ENCODE results near the gene UBL4B. TPM values are rescaled to one million over a fixed set of nuclear protein-coding genes. Genes with fewer than 3 reads are reported as not detected.

The UBL4B gene
- total RNA-seq, 1 donor from 2014 or later = 1.0 TPM

GRCh38 chr1:110120960-110121561 lies 8.8 kb downstream of the UBL4B start:
- H3K27me3 Mint-ChIP-seq = peaks cover 14% of the 10 kb centered on the region
- no peak for DNase-seq (ENCODE audit: extremely low spot score, unreplicated experiment)
- H3K36me3 Mint-ChIP-seq = peaks cover 4% of the 10 kb centered on the region
- TF ChIP-seq CTCF (conservative IDR thresholded peaks at IDR 0.05) = no peak
- no peak overlapping the region for H3K4me3 Mint-ChIP-seq
- H3K27ac Mint-ChIP-seq = no peak overlapping the region
- H3K9me3 Mint-ChIP-seq = peaks cover 12% of the 10 kb centered on the region
- peaks cover 12% of the 10 kb centered on the region for H3K4me1 Mint-ChIP-seq (ENCODE audit: unreplicated experiment)

- no peak overlapping the region for H3K27ac Mint-ChIP-seq
- peaks cover 4% of the 10 kb centered on the region for H3K36me3 Mint-ChIP-seq
- no peak for TF ChIP-seq CTCF (conservative IDR thresholded peaks at IDR 0.05)
These were observed 11.0 kb downstream of the UBL4B start for GRCh38 chr1:110123224-110123623.

GRCh38 chr1:110125810-110126209 lies 13.6 kb downstream of the UBL4B start:
- H3K27ac Mint-ChIP-seq = no peak overlapping the region
- H3K36me3 Mint-ChIP-seq = no peaks in the 10 kb centered on the region
- peaks cover 37% of the 10 kb centered on the region for H3K27me3 Mint-ChIP-seq
- no peaks in the 10 kb centered on the region for H3K4me1 Mint-ChIP-seq (ENCODE audit: unreplicated experiment)
- no peak for DNase-seq (ENCODE audit: extremely low spot score, unreplicated experiment)
- H3K4me3 Mint-ChIP-seq = no peak overlapping the region
- TF ChIP-seq CTCF (conservative IDR thresholded peaks at IDR 0.05) = no peak
- peaks cover 8% of the 10 kb centered on the region for H3K9me3 Mint-ChIP-seq

More at GRCh38 chr1:110123224-110123623, 11.0 kb downstream of the UBL4B start:
- H3K4me3 Mint-ChIP-seq = no peak overlapping the region
- DNase-seq (ENCODE audit: extremely low spot score, unreplicated experiment) = no peak
- H3K27me3 Mint-ChIP-seq = peaks cover 14% of the 10 kb centered on the region
- H3K4me1 Mint-ChIP-seq (ENCODE audit: unreplicated experiment) = no peaks in the 10 kb centered on the region
- H3K9me3 Mint-ChIP-seq = peaks cover 12% of the 10 kb centered on the region

GRCh38 chr1:110130113-110130591 lies 17.9 kb downstream of the UBL4B start:
- H3K36me3 Mint-ChIP-seq = no peaks in the 10 kb centered on the region
- no peak for DNase-seq (ENCODE audit: extremely low spot score, unreplicated experiment)
- no peak overlapping the region for H3K27ac Mint-ChIP-seq
- H3K9me3 Mint-ChIP-seq = no peaks in the 10 kb centered on the region
- H3K4me1 Mint-ChIP-seq (ENCODE audit: unreplicated experiment) = peaks cover 4% of the 10 kb centered on the region
- no peak for TF ChIP-seq CTCF (conservative IDR thresholded peaks at IDR 0.05)
- no peak overlapping the region for H3K4me3 Mint-ChIP-seq
- H3K27me3 Mint-ChIP-seq = peaks cover 57% of the 10 kb centered on the region

GRCh38 chr1:110130989-110131388 lies 18.7 kb downstream of the UBL4B start:
- no peaks in the 10 kb centered on the region for H3K36me3 Mint-ChIP-seq
- DNase-seq (ENCODE audit: extremely low spot score, unreplicated experiment) = no peak
- H3K4me3 Mint-ChIP-seq = no peak overlapping the region
- H3K9me3 Mint-ChIP-seq = no peaks in the 10 kb centered on the region
- peaks cover 65% of the 10 kb centered on the region for H3K27me3 Mint-ChIP-seq
- TF ChIP-seq CTCF (conservative IDR thresholded peaks at IDR 0.05) = no peak
- no peak overlapping the region for H3K27ac Mint-ChIP-seq
- H3K4me1 Mint-ChIP-seq (ENCODE audit: unreplicated experiment) = peaks cover 9% of the 10 kb centered on the region

Data from type B pancreatic cell (in vitro differentiated cells).